GM15510 (cell line): ENCODE results near the gene NR2F1-AS1.

ENCODE experiments used
- POLR2A ChIP-seq: IDR thresholded peaks from 3 replicates; pipeline ENCODE4 v1.6.1; 2011; ENCODE audit warnings: borderline replicate concordance; ENCODE audit not compliant: insufficient read length; ENCODE audit errors: extremely low read depth

The NR2F1-AS1 gene

GRCh38 chr5:93596676-93597490 is 15.9 kb upstream of the NR2F1-AS1 start:
- TF ChIP-seq POLR2A: no peak

- no peak for TF ChIP-seq POLR2A
Measured at GRCh38 chr5:93596310-93596675, 15.3 kb upstream of the NR2F1-AS1 start.

- no peak for TF ChIP-seq POLR2A
Measured at GRCh38 chr5:93595420-93596147, 14.6 kb upstream of the NR2F1-AS1 start.

- TF ChIP-seq POLR2A: no peak
Measured at GRCh38 chr5:93594591-93595419, 13.8 kb upstream of the NR2F1-AS1 start.

- TF ChIP-seq POLR2A: no peak
Measured at GRCh38 chr5:93593476-93594131, 12.6 kb upstream of the NR2F1-AS1 start.

- no peak for TF ChIP-seq POLR2A
Measured at GRCh38 chr5:93592883-93593282, 11.9 kb upstream of the NR2F1-AS1 start.

GRCh38 chr5:93591323-93591945 is 10.4 kb upstream of the NR2F1-AS1 start:
- TF ChIP-seq POLR2A: no peak

- no peak for TF ChIP-seq POLR2A
Measured at GRCh38 chr5:93590493-93590892, 9.5 kb upstream of the NR2F1-AS1 start.

GRCh38 chr5:93589829-93590215 is 8.8 kb upstream of the NR2F1-AS1 start:
- TF ChIP-seq POLR2A: no peak

GRCh38 chr5:93589152-93589828 is 8.3 kb upstream of the NR2F1-AS1 start:
- no peak for TF ChIP-seq POLR2A

GRCh38 chr5:93588352-93589151 is 7.5 kb upstream of the NR2F1-AS1 start:
- no peak for TF ChIP-seq POLR2A

GRCh38 chr5:93587597-93588351 is 6.8 kb upstream of the NR2F1-AS1 start:
- no peak for TF ChIP-seq POLR2A
